Neural progenitor cell (in vitro differentiated cells): ENCODE data around the gene SNX10. TPM values are rescaled to one million over a fixed set of nuclear protein-coding genes. Genes with fewer than 3 reads are reported as not detected.

ENCODE experiments used
- DNase-seq: peaks from one replicate; pipeline ENCODE4 v3.0.0-alpha.2; 2016; ENCODE audit warnings: low spot score
- H2AFZ ChIP-seq: fragments of 200-600 bp; sonication (generic); replicated peaks from 2 replicates; pipeline ENCODE4 v1.6.1; 2016; ENCODE audit warnings: antibody characterized with exemption
- H3F3A ChIP-seq: fragments of 200-600 bp; sonication (generic); 2 replicates; pipeline ENCODE4 v1.6.1; 2016; ENCODE audit warnings: antibody characterized with exemption, low read depth
- H3K27ac ChIP-seq: fragments of 200-600 bp; sonication (generic); 2 replicates; pipeline ENCODE4 v1.5.1; 2016; ENCODE audit warnings: mild to moderate bottlenecking
- H3K27me3 ChIP-seq: fragments of 200-600 bp; sonication (generic); 2 replicates; pipeline ENCODE4 v1.6.1; 2016; ENCODE audit warnings: mild to moderate bottlenecking, moderate library complexity
- H3K36me3 ChIP-seq: fragments of 200-600 bp; sonication (generic); 2 replicates; pipeline ENCODE4 v1.5.1; 2016
- H3K4me1 ChIP-seq: fragments of 200-600 bp; sonication (generic); 2 replicates; pipeline ENCODE4 v1.6.1; 2016; ENCODE audit warnings: mixed run types
- H3K4me2 ChIP-seq: fragments of 200-600 bp; sonication (generic); 2 replicates; pipeline ENCODE4 v1.6.1; 2016
- H3K4me3 ChIP-seq: fragments of 200-600 bp; sonication (generic); 2 replicates; pipeline ENCODE4 v1.5.1; 2016
- H3K79me2 ChIP-seq: fragments of 200-600 bp; sonication (generic); 2 replicates; pipeline ENCODE4 v1.6.1; 2016; ENCODE audit warnings: low read depth
- H3K9ac ChIP-seq: fragments of 200-600 bp; sonication (generic); 2 replicates; pipeline ENCODE4 v1.6.1; 2016
- H3K9me3 ChIP-seq: fragments of 200-600 bp; sonication (generic); 2 replicates; pipeline ENCODE4 v1.5.1; 2016; ENCODE audit warnings: low read depth
- H4K20me1 ChIP-seq: fragments of 200-600 bp; sonication (generic); 2 replicates; pipeline ENCODE4 v1.6.1; 2016; ENCODE audit warnings: low read depth
- H3K27ac Mint-ChIP-seq: 3 replicates; pipeline ENCODE4 v1.8.0; 2021; ENCODE audit warnings: mixed read lengths
- H3K27me3 Mint-ChIP-seq: 2 replicates; pipeline ENCODE4 v1.8.0; 2022; ENCODE audit warnings: low read depth, mild to moderate bottlenecking, inconsistent platforms, moderate library complexity, mixed read lengths; ENCODE audit not compliant: insufficient read depth
- H3K36me3 Mint-ChIP-seq: 3 replicates; pipeline ENCODE4 v1.8.0; 2021; ENCODE audit warnings: mixed read lengths
- H3K4me1 Mint-ChIP-seq: 3 replicates; pipeline ENCODE4 v1.8.0; 2021; ENCODE audit warnings: mixed read lengths
- H3K4me3 Mint-ChIP-seq: 3 replicates; pipeline ENCODE4 v1.8.0; 2021; ENCODE audit warnings: mild to moderate bottlenecking, moderate library complexity, mixed read lengths
- H3K9me3 Mint-ChIP-seq: 3 replicates; pipeline ENCODE4 v1.8.0; 2020; ENCODE audit warnings: mixed read lengths
- CTCF ChIP-seq: fragments of 200-600 bp; sonication (generic); IDR thresholded peaks from 2 replicates; pipeline ENCODE4 v1.5.1; 2017; ENCODE audit warnings: antibody characterized with exemption, mild to moderate bottlenecking
- EZH2 ChIP-seq: fragments of 200-600 bp; sonication (generic); IDR thresholded peaks from 2 replicates; pipeline ENCODE4 v1.6.1; 2017; ENCODE audit warnings: antibody characterized with exemption, mild to moderate bottlenecking, moderate library complexity
- EZH2phosphoT487 ChIP-seq: fragments of 200-600 bp; sonication (generic); IDR thresholded peaks from 2 replicates; pipeline ENCODE4 v1.6.1; 2017; ENCODE audit warnings: antibody characterized with exemption
- total RNA-seq: library from RNA; depleted of rRNA; stranded (reverse); fragments of >200 nt; gene quantifications from 2 replicates; pipeline ENCODE4 v1.2.3, GENCODE V29; 2015; ENCODE audit warnings: low replicate concordance

The SNX10 gene
- total RNA-seq, 1 donor from 2014 or later: 29.6 TPM

- peaks cover 7% of the 10 kb centered on the region for H3K27me3 Mint-ChIP-seq
- H3K9ac ChIP-seq: no peak overlapping the region
- H3K4me3 ChIP-seq: no peak overlapping the region
- H3K79me2 ChIP-seq: no peaks in the 10 kb centered on the region
- H3K4me1 Mint-ChIP-seq: peaks cover 7% of the 10 kb centered on the region
- H3F3A ChIP-seq: peaks cover 5% of the 10 kb centered on the region
- no peak overlapping the region for H3K4me2 ChIP-seq
- H3K36me3 ChIP-seq: no peaks in the 10 kb centered on the region
- no peaks in the 10 kb centered on the region for H3K9me3 ChIP-seq
- no peaks in the 10 kb centered on the region for H3K9me3 Mint-ChIP-seq
- H3K27ac ChIP-seq: no peak overlapping the region
- H3K4me1 ChIP-seq: peaks cover 5% of the 10 kb centered on the region
- TF ChIP-seq EZH2phosphoT487 (no peak), CTCF (no peak), EZH2 (no peak)
- no peaks in the 10 kb centered on the region for H3K36me3 Mint-ChIP-seq
- no peak overlapping the region for H3K27ac Mint-ChIP-seq
- H3K4me3 Mint-ChIP-seq: no peak overlapping the region
- H2AFZ ChIP-seq: no peak overlapping the region
- no peaks in the 10 kb centered on the region for H4K20me1 ChIP-seq
- no peak for DNase-seq
- H3K27me3 ChIP-seq: no peaks in the 10 kb centered on the region
These were observed 3.9 kb downstream of the SNX10 start for GRCh38 chr7:26295586-26295985.

- H3K27ac ChIP-seq: no peak overlapping the region
- no peaks in the 10 kb centered on the region for H3K36me3 ChIP-seq
- Mint-ChIP-seq H3K36me3 (no peaks in the 10 kb centered on the region), H3K4me3 (no peak overlapping the region), H3K27ac (no peak overlapping the region), H3K27me3 (peaks cover 3% of the 10 kb centered on the region), H3K4me1 (peaks cover 5% of the 10 kb centered on the region), H3K9me3 (no peaks in the 10 kb centered on the region)
- TF ChIP-seq EZH2phosphoT487 (no peak), CTCF (no peak), EZH2 (no peak)
- H3K4me2 ChIP-seq: no peak overlapping the region
- H3K4me3 ChIP-seq: no peak overlapping the region
- no peak for DNase-seq
- no peaks in the 10 kb centered on the region for H4K20me1 ChIP-seq
- no peaks in the 10 kb centered on the region for H3K9me3 ChIP-seq
- H3K9ac ChIP-seq: no peak overlapping the region
- no peaks in the 10 kb centered on the region for H3K27me3 ChIP-seq
- H3K4me1 ChIP-seq: no peaks in the 10 kb centered on the region
- H3F3A ChIP-seq: no peaks in the 10 kb centered on the region
- no peak overlapping the region for H2AFZ ChIP-seq
- H3K79me2 ChIP-seq: no peaks in the 10 kb centered on the region
These were observed 6.9 kb downstream of the SNX10 start for GRCh38 chr7:26298472-26299058.

GRCh38 chr7:26305090-26305868 lies 13.6 kb downstream of the SNX10 start:
- H3K27me3 ChIP-seq: no peaks in the 10 kb centered on the region
- H3K4me1 ChIP-seq: no peaks in the 10 kb centered on the region
- Mint-ChIP-seq H3K4me3 (no peak overlapping the region), H3K36me3 (no peaks in the 10 kb centered on the region), H3K9me3 (no peaks in the 10 kb centered on the region), H3K27me3 (peaks cover 9% of the 10 kb centered on the region), H3K27ac (no peak overlapping the region), H3K4me1 (peaks cover 10% of the 10 kb centered on the region)
- H3K9ac ChIP-seq: no peak overlapping the region
- no peaks in the 10 kb centered on the region for H4K20me1 ChIP-seq
- H3K9me3 ChIP-seq: no peaks in the 10 kb centered on the region
- H3K4me3 ChIP-seq: no peak overlapping the region
- no peak for DNase-seq
- no peaks in the 10 kb centered on the region for H3F3A ChIP-seq
- H3K4me2 ChIP-seq: peak overlapping the region; percentile 10
- TF ChIP-seq EZH2phosphoT487: no peak
- H2AFZ ChIP-seq: no peak overlapping the region
- H3K79me2 ChIP-seq: no peaks in the 10 kb centered on the region
- H3K36me3 ChIP-seq: no peaks in the 10 kb centered on the region
- no peak overlapping the region for H3K27ac ChIP-seq
